Keratinocyte (primary cell): ENCODE data around the gene COL1A2. TPM values are rescaled to one million over a fixed set of nuclear protein-coding genes. Genes with fewer than 3 reads are reported as not detected.

ENCODE experiments used
- DNase-seq: peaks from one replicate; pipeline ENCODE4 v3.0.0-alpha.2; 2011; ENCODE audit warnings: low read depth, missing footprints, low spot score
- FAIRE-seq: peaks from 2 replicates; lab custom pipeline; 2011; peaks lifted over from hg19 to GRCh38; lab: Jason Lieb, UNC
- H2AFZ ChIP-seq: 2 replicates; pipeline ENCODE4 v1.6.0; 2012; ENCODE audit warnings: low read length, control low read depth, inconsistent platforms; ENCODE audit not compliant: control insufficient read depth
- H3K27ac ChIP-seq: 2 replicates; pipeline ENCODE4 v1.5.1; 2011; ENCODE audit warnings: low read length; ENCODE audit not compliant: control insufficient read depth, insufficient read depth
- H3K27me3 ChIP-seq: 3 replicates; pipeline ENCODE4 v1.6.0; 2011; ENCODE audit warnings: low read length; ENCODE audit not compliant: control insufficient read depth, insufficient read depth; ENCODE audit errors: extremely low read depth
- H3K36me3 ChIP-seq, 2 experiments: 2 replicates in 1 of 2; 3 replicates in 1 of 2; pipeline ENCODE4 v1.5.1; 2011; ENCODE audit warnings: low read length in 2 of 2, mild to moderate bottlenecking in 1 of 2; ENCODE audit not compliant: control insufficient read depth in 2 of 2, insufficient read depth in 2 of 2; ENCODE audit errors: extremely low read depth in 1 of 2
- H3K4me1 ChIP-seq: 3 replicates; pipeline ENCODE4 v1.5.1; 2011; ENCODE audit warnings: low read length; ENCODE audit not compliant: control insufficient read depth, insufficient read depth; ENCODE audit errors: extremely low read depth
- H3K4me2 ChIP-seq: 3 replicates; pipeline ENCODE4 v1.6.0; 2011; ENCODE audit warnings: low read depth, low read length; ENCODE audit not compliant: control insufficient read depth, insufficient read depth; ENCODE audit errors: extremely low read depth
- H3K4me3 ChIP-seq, 3 experiments: fragments of 200-600 bp in 1 of 3; sonication (generic) in 1 of 3; 2 replicates in 2 of 3; 3 replicates in 1 of 3; pipeline ENCODE4 v1.5.1; 2011 to 2016; ENCODE audit warnings: low read length in 3 of 3, mild to moderate bottlenecking in 3 of 3, control low read depth in 2 of 3, inconsistent platforms in 1 of 3, low read depth in 1 of 3, mixed read lengths in 1 of 3, mixed run types in 1 of 3, moderate library complexity in 1 of 3; ENCODE audit not compliant: control insufficient read depth in 2 of 3, insufficient read depth in 2 of 3; ENCODE audit errors: extremely low read depth in 1 of 3
- H3K79me2 ChIP-seq: 2 replicates; pipeline ENCODE4 v1.6.0; 2012; ENCODE audit warnings: low read length; ENCODE audit not compliant: control insufficient read depth, insufficient read depth
- H3K9ac ChIP-seq: 3 replicates; pipeline ENCODE4 v1.6.0; 2011; ENCODE audit warnings: low read length; ENCODE audit not compliant: control insufficient read depth, insufficient read depth; ENCODE audit errors: extremely low read depth
- H3K9me1 ChIP-seq: 3 replicates; pipeline ENCODE4 v1.6.0; 2011; ENCODE audit warnings: low read length; ENCODE audit not compliant: control insufficient read depth, insufficient read depth; ENCODE audit errors: extremely low read depth
- H3K9me3 ChIP-seq: 2 replicates; pipeline ENCODE4 v1.5.1; 2012; ENCODE audit warnings: low read depth, low read length; ENCODE audit not compliant: control insufficient read depth
- H4K20me1 ChIP-seq: 3 replicates; pipeline ENCODE4 v1.6.0; 2011; ENCODE audit warnings: low read length; ENCODE audit not compliant: control insufficient read depth, insufficient read depth; ENCODE audit errors: extremely low read depth
- EZH2 ChIP-seq: IDR thresholded peaks from one replicate; pipeline ENCODE4 v1.6.1; 2012; ENCODE audit warnings: inconsistent platforms, mild to moderate bottlenecking, low read length, moderate library complexity
- dilution Hi-C: fragments of 300-500 bp; cut with MboI; formaldehyde crosslinking; loops from one replicate; pipeline ENCODE4 v1.7.0; 2020; ENCODE audit warnings: low sequenced_read_pairs; ENCODE audit not compliant: extremely low pct_ligation_motif_present
- polyA plus RNA-seq, 5 experiments: library from polyadenylated mRNA; depleted of rRNA in 3 of 5; stranded (reverse) in 3 of 5; stranded (forward) in 1 of 5; unstranded in 1 of 5; fragments of >200 nt; gene quantifications; 1 replicate in 1 of 5; 2 replicates in 3 of 5; 3 replicates in 1 of 5; pipeline versions ENCODE4 v1.2.1 to v1.2.3, GENCODE V29; 2011 to 2012; ENCODE audit warnings: missing spikeins in 2 of 5, low read depth in 1 of 5, low replicate concordance in 1 of 5
- TF ChIP-seq, protein P1 (sequence below), 3 experiments: IDR thresholded peaks in 1 of 3; conservative IDR thresholded peaks in 1 of 3; optimal IDR thresholded peaks in 1 of 3; 2 replicates in 2 of 3; 3 replicates in 1 of 3; pipeline versions ENCODE3 to v1.5.1; 2011; ENCODE audit warnings: low read length in 3 of 3, mild to moderate bottlenecking in 3 of 3, moderate library complexity in 2 of 3, control low read depth in 1 of 3, inconsistent platforms in 1 of 3; ENCODE audit not compliant: insufficient read depth in 2 of 3; ENCODE audit errors: extremely low read depth in 1 of 3

The COL1A2 gene
- polyA plus RNA-seq, 1 donor (not counting 4 experiments of a cell fraction or from before 2014, with no cell fraction given): 0.13 TPM

DNA sequence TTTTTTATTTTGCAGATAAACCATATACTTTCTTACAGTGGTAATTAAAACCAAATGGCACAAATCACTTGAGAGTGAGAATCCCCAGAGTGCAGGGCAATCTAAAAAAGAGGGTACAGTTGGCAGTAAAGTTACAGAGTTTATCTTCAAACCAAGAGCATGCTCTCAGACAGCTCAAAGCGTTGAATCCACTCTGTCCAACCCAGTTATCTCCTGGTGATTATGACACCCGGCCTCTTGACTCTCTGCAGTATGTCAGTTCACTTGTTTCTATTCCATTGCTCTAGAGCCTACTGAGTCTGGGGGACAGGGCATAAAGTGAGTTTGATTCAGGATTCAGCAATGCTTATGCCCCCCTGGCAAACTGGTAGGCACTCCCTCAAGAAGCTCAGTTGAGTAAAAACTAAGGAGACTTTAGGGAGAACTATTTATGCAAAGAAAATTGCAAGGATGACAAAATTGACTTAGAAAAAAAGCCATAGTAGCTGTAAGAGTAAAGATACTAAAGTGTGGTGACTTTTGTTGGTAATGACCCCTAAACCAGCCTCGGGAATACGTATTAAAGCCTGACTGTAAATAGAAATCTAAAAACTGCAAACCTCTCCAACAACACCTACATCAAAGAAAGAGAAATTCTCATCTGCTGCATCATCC is 55.5 kb downstream of the COL1A2 start:
- no peaks in the 10 kb centered on the region for H3K36me3 ChIP-seq
- no peak for FAIRE-seq
- H3K27me3 ChIP-seq: no peaks in the 10 kb centered on the region
- dilution Hi-C loops: no loop called here
- H3K27ac ChIP-seq: no peak overlapping the region
- no peaks in the 10 kb centered on the region for H3K9me3 ChIP-seq
- no peak overlapping the region for H2AFZ ChIP-seq
- no peaks in the 10 kb centered on the region for H3K4me1 ChIP-seq
- no peak overlapping the region for H3K4me3 ChIP-seq
- TF ChIP-seq, protein P1, sequence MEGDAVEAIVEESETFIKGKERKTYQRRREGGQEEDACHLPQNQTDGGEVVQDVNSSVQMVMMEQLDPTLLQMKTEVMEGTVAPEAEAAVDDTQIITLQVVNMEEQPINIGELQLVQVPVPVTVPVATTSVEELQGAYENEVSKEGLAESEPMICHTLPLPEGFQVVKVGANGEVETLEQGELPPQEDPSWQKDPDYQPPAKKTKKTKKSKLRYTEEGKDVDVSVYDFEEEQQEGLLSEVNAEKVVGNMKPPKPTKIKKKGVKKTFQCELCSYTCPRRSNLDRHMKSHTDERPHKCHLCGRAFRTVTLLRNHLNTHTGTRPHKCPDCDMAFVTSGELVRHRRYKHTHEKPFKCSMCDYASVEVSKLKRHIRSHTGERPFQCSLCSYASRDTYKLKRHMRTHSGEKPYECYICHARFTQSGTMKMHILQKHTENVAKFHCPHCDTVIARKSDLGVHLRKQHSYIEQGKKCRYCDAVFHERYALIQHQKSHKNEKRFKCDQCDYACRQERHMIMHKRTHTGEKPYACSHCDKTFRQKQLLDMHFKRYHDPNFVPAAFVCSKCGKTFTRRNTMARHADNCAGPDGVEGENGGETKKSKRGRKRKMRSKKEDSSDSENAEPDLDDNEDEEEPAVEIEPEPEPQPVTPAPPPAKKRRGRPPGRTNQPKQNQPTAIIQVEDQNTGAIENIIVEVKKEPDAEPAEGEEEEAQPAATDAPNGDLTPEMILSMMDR (optimal IDR thresholded peaks at IDR 0.05 in 1 of 3, IDR thresholded peaks at IDR 0.05 in 1 of 3, conservative IDR thresholded peaks at IDR 0.05 in 1 of 3; ENCODE audit: extremely low read depth in 1 of 3, insufficient read depth in 2 of 3, low read length in 3 of 3): no peak
- no peak for TF ChIP-seq EZH2
- DNase-seq: no peak
- H3K79me2 ChIP-seq: no peaks in the 10 kb centered on the region
- H3K4me2 ChIP-seq: no peak overlapping the region
- no peaks in the 10 kb centered on the region for H4K20me1 ChIP-seq
- no peaks in the 10 kb centered on the region for H3K9me1 ChIP-seq
- no peak overlapping the region for H3K9ac ChIP-seq

DNA sequence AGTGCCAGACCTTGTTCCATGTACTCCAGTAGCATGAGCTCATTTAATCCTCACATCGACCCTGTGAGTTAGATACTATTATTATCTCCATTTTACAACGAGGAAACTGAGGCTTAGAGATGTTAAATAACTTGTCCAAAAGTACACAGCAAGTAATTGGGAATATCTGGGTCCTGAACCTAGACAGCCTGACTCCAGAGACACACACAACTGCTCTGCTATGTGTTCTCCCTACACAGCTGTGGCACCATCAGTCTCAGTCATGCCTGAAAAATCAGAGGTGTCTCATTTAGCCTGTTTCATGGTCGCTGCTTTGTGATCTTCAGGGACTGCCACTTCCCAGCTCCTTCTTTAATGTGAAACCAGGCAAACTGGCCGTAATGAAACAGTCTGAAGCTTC is 56.5 kb downstream of the COL1A2 start:
- H3K4me2 ChIP-seq: no peak overlapping the region
- H3K9me3 ChIP-seq: no peaks in the 10 kb centered on the region
- dilution Hi-C loops: no loop called here
- no peaks in the 10 kb centered on the region for H3K79me2 ChIP-seq
- no peaks in the 10 kb centered on the region for H3K27me3 ChIP-seq
- H2AFZ ChIP-seq: no peak overlapping the region
- DNase-seq: no peak
- FAIRE-seq: no peak
- H4K20me1 ChIP-seq: no peaks in the 10 kb centered on the region
- no peak overlapping the region for H3K9ac ChIP-seq
- no peak overlapping the region for H3K27ac ChIP-seq
- H3K9me1 ChIP-seq: no peaks in the 10 kb centered on the region
- no peaks in the 10 kb centered on the region for H3K36me3 ChIP-seq
- H3K4me1 ChIP-seq: no peaks in the 10 kb centered on the region
- TF ChIP-seq, protein P1 (optimal IDR thresholded peaks at IDR 0.05 in 1 of 3, IDR thresholded peaks at IDR 0.05 in 1 of 3, conservative IDR thresholded peaks at IDR 0.05 in 1 of 3; ENCODE audit: extremely low read depth in 1 of 3, insufficient read depth in 2 of 3, low read length in 3 of 3): no peak
- no peak for TF ChIP-seq EZH2
- no peak overlapping the region for H3K4me3 ChIP-seq
